Ammon's horn (tissue), 1 donor: ENCODE data around the gene STAMBP.
"Not testable (repeated sequence)": the region's sequence is repeated elsewhere in the genome, so short reads cannot be mapped to it uniquely, and the experiment has no call there.

Experiments
- DNase-seq: peaks from one replicate; pipeline ENCODE4 v3.0.0-alpha.2; 2016; ENCODE audit warnings: low spot score

The STAMBP gene

GRCh38 chr2:73887596-73888353, 59.0 kb downstream of the STAMBP start:
- DNase-seq = not testable (repeated sequence)

GRCh38 chr2:73888388-73888787, 59.6 kb downstream of the STAMBP start:
- DNase-seq = no peak

- no peak for DNase-seq
Observed at GRCh38 chr2:73889206-73889605, 60.4 kb downstream of the STAMBP start.

GRCh38 chr2:73890301-73891092, 61.7 kb downstream of the STAMBP start:
- DNase-seq = no peak

GRCh38 chr2:73891276-73891901, 62.6 kb downstream of the STAMBP start:
- DNase-seq = no peak

- DNase-seq = no peak
Observed at GRCh38 chr2:73892631-73893329, 64.0 kb downstream of the STAMBP start, which contains the start of gene ACTG2. ACTG2 (plus strand) TSS chr2:73893008; CDS start chr2:73901312, 8,304 bp downstream.

GRCh38 chr2:73893764-73894474, 65.2 kb downstream of the STAMBP start:
- no peak for DNase-seq

- no peak for DNase-seq
Observed at GRCh38 chr2:73894475-73894850, 65.7 kb downstream of the STAMBP start.

GRCh38 chr2:73894877-73895276, 66.1 kb downstream of the STAMBP start:
- no peak for DNase-seq

GRCh38 chr2:73895473-73895872, 66.7 kb downstream of the STAMBP start:
- DNase-seq = no peak

- DNase-seq = no peak
Observed at GRCh38 chr2:73896362-73897239, 67.8 kb downstream of the STAMBP start.

GRCh38 chr2:73897240-73897583, 68.5 kb downstream of the STAMBP start:
- no peak for DNase-seq

- DNase-seq = no peak
Observed at GRCh38 chr2:73897934-73898333, 69.2 kb downstream of the STAMBP start.

- DNase-seq = no peak
Observed at GRCh38 chr2:73899801-73900336, 71.1 kb downstream of the STAMBP start.

GRCh38 chr2:73901143-73901542, 72.4 kb downstream of the STAMBP start:
- no peak for DNase-seq

- DNase-seq = no peak
Observed at GRCh38 chr2:73902284-73902683, 73.5 kb downstream of the STAMBP start.

- DNase-seq = no peak
Observed at GRCh38 chr2:73903313-73903712, 74.6 kb downstream of the STAMBP start.

GRCh38 chr2:73903949-73904613, 75.3 kb downstream of the STAMBP start:
- not testable (repeated sequence) for DNase-seq

GRCh38 chr2:73904952-73905351, 76.2 kb downstream of the STAMBP start:
- no peak for DNase-seq
